GM23338 (cell line): Measurements from ENCODE around the gene HECTD1.

Experiments
- CTCF ChIP-seq, 2 experiments: fragments of 200-600 bp in 1 of 2; sonication (generic) in 1 of 2; conservative IDR thresholded peaks; 2 replicates each; pipeline versions ENCODE4 v1.5.1 to v1.6.1; 2016 to 2017; ENCODE audit warnings: antibody characterized with exemption in 2 of 2, low read depth in 2 of 2, mild to moderate bottlenecking in 2 of 2, moderate library complexity in 1 of 2
- EZH2 ChIP-seq: fragments of 200-600 bp; sonication (generic); IDR thresholded peaks from one replicate; pipeline ENCODE4 v1.8.0; 2017; ENCODE audit warnings: antibody characterized with exemption, mild to moderate bottlenecking, low read depth; ENCODE audit not compliant: unreplicated experiment
- POLR2AphosphoS5 ChIP-seq: IDR thresholded peaks from 2 replicates; pipeline ENCODE4 v1.6.1; 2016; ENCODE audit warnings: antibody characterized with exemption, low read depth
- REST ChIP-seq: IDR thresholded peaks from one replicate; pipeline ENCODE4 v1.6.1; 2018; ENCODE audit warnings: antibody characterized with exemption; ENCODE audit not compliant: unreplicated experiment
- STAT1 ChIP-seq: IDR thresholded peaks from one replicate; pipeline ENCODE4 v1.6.1; 2016; ENCODE audit warnings: antibody characterized with exemption; ENCODE audit not compliant: unreplicated experiment

- TF ChIP-seq CTCF (conservative IDR thresholded peaks at IDR 0.05; ENCODE audit: low read depth in 2 of 2), result no peak
- TF ChIP-seq POLR2AphosphoS5, result no peak
- no peak for TF ChIP-seq REST
- TF ChIP-seq STAT1, result no peak
- TF ChIP-seq EZH2, result no peak
These were observed 84.7 kb downstream of the HECTD1 start for GRCh38 chr14:31122921-31123320.
